Endothelial cell of umbilical vein (primary cell): ENCODE data around the gene HOXC12. TPM values are rescaled to one million over a fixed set of nuclear protein-coding genes. Genes with fewer than 3 reads are reported as not detected.

Source experiments
- BruUV-seq: library from RNA; stranded (reverse); fragments of 400-500 nt; replicated peaks from 2 replicates; lab custom pipeline; 2021; lab: Mats Ljungman, UMichigan
- CTCF ChIA-PET: fragments of 300-600, 350-600 bp; sonication (Branson Sonifier 250); formaldehyde crosslinking; loops from one replicate; lab custom pipeline; 2021; ENCODE audit warnings: antibody characterized with exemption, inconsistent platforms; lab: Charles Lee
- POLR2A ChIA-PET: fragments of 300-600, 350-600 bp; sonication (Branson Sonifier 250); formaldehyde crosslinking; loops from one replicate; lab custom pipeline; 2021; ENCODE audit warnings: antibody characterized with exemption, inconsistent platforms; lab: Charles Lee
- DNase-seq: peaks from one replicate; pipeline ENCODE4 v3.0.0-alpha.2; 2011; ENCODE audit warnings: low read depth, low spot score
- FAIRE-seq: peaks from 2 replicates; lab custom pipeline; 2011; peaks lifted over from hg19 to GRCh38; lab: Jason Lieb, UNC
- H2AFZ ChIP-seq: 2 replicates; pipeline ENCODE4 v1.6.0; 2012; ENCODE audit warnings: low read depth, low read length, control low read depth, inconsistent platforms
- H3K27ac ChIP-seq: 2 replicates; pipeline ENCODE4 v1.5.1; 2011; ENCODE audit warnings: low read depth, mild to moderate bottlenecking, control low read depth, low read length, moderate library complexity; ENCODE audit not compliant: insufficient read depth
- H3K27me3 ChIP-seq, 2 experiments: 2 replicates each; pipeline versions ENCODE4 v1.6.0 to v1.6.1; 2011; ENCODE audit warnings: low read length in 2 of 2, mixed read lengths in 1 of 2; ENCODE audit not compliant: control insufficient read depth in 2 of 2, insufficient read depth in 2 of 2
- H3K36me3 ChIP-seq, 2 experiments: 2 replicates in 1 of 2; 3 replicates in 1 of 2; pipeline ENCODE4 v1.5.1; 2011; ENCODE audit warnings: low read length in 2 of 2, mild to moderate bottlenecking in 1 of 2, moderate library complexity in 1 of 2; ENCODE audit not compliant: control insufficient read depth in 2 of 2, insufficient read depth in 2 of 2; ENCODE audit errors: extremely low read depth in 1 of 2
- H3K4me1 ChIP-seq: 3 replicates; pipeline ENCODE4 v1.5.1; 2011; ENCODE audit warnings: mild to moderate bottlenecking, low read length; ENCODE audit not compliant: control insufficient read depth, insufficient read depth; ENCODE audit errors: extremely low read depth
- H3K4me2 ChIP-seq: 2 replicates; pipeline ENCODE4 v1.6.1; 2011; ENCODE audit warnings: low read length, control low read depth, mixed read lengths; ENCODE audit not compliant: insufficient read depth
- H3K4me3 ChIP-seq, 3 experiments: fragments of 200-600 bp in 1 of 3; sonication (generic), shearing (Covaris generic) in 1 of 3; replicated peaks in 1 of 3; 2 replicates each; pipeline ENCODE4 v1.5.1; 2011 to 2016; ENCODE audit warnings: control low read depth in 3 of 3, low read length in 3 of 3, mild to moderate bottlenecking in 2 of 3, inconsistent platforms in 1 of 3, low read depth in 1 of 3, moderate library complexity in 1 of 3; ENCODE audit not compliant: insufficient read depth in 1 of 3
- H3K79me2 ChIP-seq: 2 replicates; pipeline ENCODE4 v1.6.0; 2012; ENCODE audit warnings: low read length, inconsistent platforms; ENCODE audit not compliant: control insufficient read depth, insufficient read depth
- H3K9ac ChIP-seq: replicated peaks from 2 replicates; pipeline ENCODE3; 2011; ENCODE audit warnings: low read length, control low read depth; ENCODE audit not compliant: insufficient read depth; ENCODE audit errors: extremely low read depth
- H3K9me1 ChIP-seq: replicated peaks from 3 replicates; pipeline ENCODE4 v1.6.0; 2011; ENCODE audit warnings: mild to moderate bottlenecking, low read length; ENCODE audit not compliant: control insufficient read depth, insufficient read depth; ENCODE audit errors: extremely low read depth
- H3K9me3 ChIP-seq: replicated peaks from 2 replicates; pipeline ENCODE4 v1.5.1; 2012; ENCODE audit warnings: low read length, inconsistent platforms; ENCODE audit not compliant: control insufficient read depth, insufficient read depth
- H4K20me1 ChIP-seq: replicated peaks from 2 replicates; pipeline ENCODE3; 2011; ENCODE audit warnings: mild to moderate bottlenecking, low read length; ENCODE audit not compliant: control insufficient read depth, insufficient read depth; ENCODE audit errors: extremely low read depth
- EZH2 ChIP-seq: IDR thresholded peaks from 2 replicates; pipeline ENCODE4 v1.6.1; 2012; ENCODE audit warnings: borderline replicate concordance, low read depth, mild to moderate bottlenecking, moderate library complexity, low read length, inconsistent platforms; ENCODE audit not compliant: severe bottlenecking
- JUN ChIP-seq: IDR thresholded peaks from 2 replicates; pipeline ENCODE4 v1.6.1; 2011; ENCODE audit warnings: borderline replicate concordance, low read depth; ENCODE audit not compliant: insufficient read length, insufficient read depth
- dilution Hi-C: fragments of 300-500 bp; cut with MboI; formaldehyde crosslinking; loops from one replicate; pipeline ENCODE4 v1.15.0; 2019; ENCODE audit warnings: low sequenced_read_pairs; ENCODE audit not compliant: extremely low pct_ligation_motif_present
- intact Hi-C: fragments of 100-400 bp; cut with micrococcal nuclease; formaldehyde crosslinking; loops from one replicate; pipeline ENCODE4 v1.10.0; 2022
- polyA plus RNA-seq, 4 experiments: library from polyadenylated mRNA; depleted of rRNA in 3 of 4; stranded (reverse) in 3 of 4; unstranded in 1 of 4; fragments of >200 nt; gene quantifications; 2 replicates each; pipeline versions ENCODE4 v1.2.1 to v1.2.3, GENCODE V29; 2011 to 2012; ENCODE audit warnings: missing spikeins in 1 of 4
- total RNA-seq: library from RNA; stranded (reverse); gene quantifications from 2 replicates; pipeline ENCODE4 v1.2.3, GENCODE V29; 2021
- TF ChIP-seq, protein P1 (sequence below), 2 donors: IDR thresholded peaks; 1 replicate in 1 of 2; 2 replicates in 1 of 2; pipeline ENCODE4 v1.5.1; 2011; ENCODE audit warnings: low read length in 2 of 2, mild to moderate bottlenecking in 2 of 2, moderate library complexity in 2 of 2, control low read depth in 1 of 2, inconsistent platforms in 1 of 2, low read depth in 1 of 2; ENCODE audit not compliant: insufficient read depth in 1 of 2; ENCODE audit errors: extremely low read depth in 1 of 2

The HOXC12 gene
- total and polyA plus RNA-seq, 2 donors (not counting 3 experiments of a cell fraction or from before 2014, with no cell fraction given): not detected

DNA sequence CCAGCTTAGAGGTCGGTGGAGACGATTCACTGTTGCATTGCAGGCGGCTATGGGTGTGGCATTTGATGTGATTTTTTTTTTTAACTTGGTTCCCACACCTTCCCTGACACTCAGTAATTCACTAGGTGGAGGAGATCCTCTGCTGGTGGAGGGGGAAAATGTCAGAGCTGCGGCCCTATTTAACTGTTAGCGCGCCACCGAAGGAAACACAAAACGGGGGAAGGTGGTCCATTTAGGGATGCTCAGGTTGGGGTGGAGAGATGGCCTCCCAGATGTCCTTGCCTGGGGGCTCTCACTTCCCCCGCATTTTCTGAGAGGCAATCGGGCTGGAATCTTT is 4.3 kb upstream of the HOXC12 start:
- H3K4me3 ChIP-seq: no peak overlapping the region
- H3K79me2 ChIP-seq: no peaks in the 10 kb centered on the region
- H4K20me1 ChIP-seq: no peaks in the 10 kb centered on the region
- ChIA-PET CTCF (interaction anchor here (2.7 kb wide), 1 partner anchor 10 kb away, joined by 9 read pairs; no protein-coding TSS in a partner anchor), POLR2A (no interaction called here)
- no peaks in the 10 kb centered on the region for H3K36me3 ChIP-seq
- H2AFZ ChIP-seq: no peak overlapping the region
- H3K27me3 ChIP-seq: peaks cover 91 to 97% of the 10 kb centered on the region in 2 experiments
- no peaks in the 10 kb centered on the region for H3K4me1 ChIP-seq
- FAIRE-seq (no peak), DNase-seq (no peak)
- H3K4me2 ChIP-seq: no peak overlapping the region
- H3K9me3 ChIP-seq: no peaks in the 10 kb centered on the region
- dilution Hi-C loops: no loop called here
- H3K9ac ChIP-seq: no peak overlapping the region
- TF ChIP-seq, protein P1, sequence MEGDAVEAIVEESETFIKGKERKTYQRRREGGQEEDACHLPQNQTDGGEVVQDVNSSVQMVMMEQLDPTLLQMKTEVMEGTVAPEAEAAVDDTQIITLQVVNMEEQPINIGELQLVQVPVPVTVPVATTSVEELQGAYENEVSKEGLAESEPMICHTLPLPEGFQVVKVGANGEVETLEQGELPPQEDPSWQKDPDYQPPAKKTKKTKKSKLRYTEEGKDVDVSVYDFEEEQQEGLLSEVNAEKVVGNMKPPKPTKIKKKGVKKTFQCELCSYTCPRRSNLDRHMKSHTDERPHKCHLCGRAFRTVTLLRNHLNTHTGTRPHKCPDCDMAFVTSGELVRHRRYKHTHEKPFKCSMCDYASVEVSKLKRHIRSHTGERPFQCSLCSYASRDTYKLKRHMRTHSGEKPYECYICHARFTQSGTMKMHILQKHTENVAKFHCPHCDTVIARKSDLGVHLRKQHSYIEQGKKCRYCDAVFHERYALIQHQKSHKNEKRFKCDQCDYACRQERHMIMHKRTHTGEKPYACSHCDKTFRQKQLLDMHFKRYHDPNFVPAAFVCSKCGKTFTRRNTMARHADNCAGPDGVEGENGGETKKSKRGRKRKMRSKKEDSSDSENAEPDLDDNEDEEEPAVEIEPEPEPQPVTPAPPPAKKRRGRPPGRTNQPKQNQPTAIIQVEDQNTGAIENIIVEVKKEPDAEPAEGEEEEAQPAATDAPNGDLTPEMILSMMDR (IDR thresholded peaks at IDR 0.05; ENCODE audit: extremely low read depth in 1 of 2, insufficient read depth in 1 of 2, low read depth in 1 of 2, low read length in 2 of 2): no peak
- TF ChIP-seq JUN (no peak), EZH2 (no peak)
- BruUV-seq: no TSS peak
- no peak overlapping the region for H3K27ac ChIP-seq
- intact Hi-C loops: no loop called here
- no peaks in the 10 kb centered on the region for H3K9me1 ChIP-seq

DNA sequence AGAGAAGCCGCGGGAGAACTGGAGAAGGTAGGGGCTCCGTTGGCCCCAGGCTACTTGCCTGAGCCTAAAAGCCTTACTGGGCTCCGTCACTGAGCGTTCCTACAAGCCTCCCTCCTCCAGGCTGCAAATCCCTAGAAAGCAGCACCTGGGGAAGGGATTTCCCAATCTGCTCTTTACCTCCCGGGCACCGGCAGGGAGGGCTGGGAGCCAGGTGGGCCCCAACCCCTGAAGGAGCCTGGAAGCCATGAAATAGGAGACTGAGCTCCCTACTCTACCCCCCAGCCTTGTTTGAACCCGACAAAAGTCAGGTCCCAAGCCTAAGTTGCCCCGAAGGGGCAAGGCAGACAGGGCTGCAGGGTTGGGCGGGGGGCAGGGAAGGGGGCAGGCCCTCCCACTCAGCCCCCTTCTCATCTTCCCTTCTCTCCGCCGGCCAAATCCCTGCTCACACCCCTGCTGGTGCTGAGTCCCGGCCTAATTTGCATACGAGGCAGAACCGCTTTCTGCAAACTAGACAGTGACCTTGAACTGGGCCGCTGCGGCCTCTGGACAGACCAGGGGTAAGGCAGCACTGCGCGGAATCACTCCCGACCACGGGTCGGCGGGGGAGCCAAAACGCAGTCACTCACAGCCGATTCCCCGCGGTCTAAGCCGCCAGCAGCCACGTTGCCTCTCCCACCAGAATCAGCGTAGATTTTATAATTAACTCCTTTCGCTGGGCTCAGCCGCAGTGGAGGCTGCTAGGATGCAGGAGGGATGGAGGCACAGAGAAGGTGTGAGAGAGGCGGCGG is 3.7 kb upstream of the HOXC12 start:
- Histone ChIP-seq H3K9ac (no peak overlapping the region), H3K9me3 (no peaks in the 10 kb centered on the region), H3K9me1 (no peaks in the 10 kb centered on the region), H3K36me3 (no peaks in the 10 kb centered on the region), H3K4me1 (no peaks in the 10 kb centered on the region), H3K79me2 (no peaks in the 10 kb centered on the region), H2AFZ (no peak overlapping the region), H3K27me3 (peaks cover 91 to 97% of the 10 kb centered on the region in 2 experiments), H4K20me1 (no peaks in the 10 kb centered on the region), H3K4me3 (no peak overlapping the region), H3K4me2 (no peak overlapping the region), H3K27ac (no peak overlapping the region)
- TF ChIP-seq, protein P1 (IDR thresholded peaks at IDR 0.05; ENCODE audit: extremely low read depth in 1 of 2, insufficient read depth in 1 of 2, low read depth in 1 of 2, low read length in 2 of 2): no peak
- TF ChIP-seq EZH2: peak; percentile 87
- POLR2A ChIA-PET: no interaction called here
- CTCF ChIA-PET: interaction anchor here (1.1 to 2.7 kb wide), 2 partner anchors 10 to 172 kb away, joined by 3 to 9 read pairs; no protein-coding TSS in a partner anchor
- DNase-seq (no peak), FAIRE-seq (no peak)
- BruUV-seq: no TSS peak
- dilution Hi-C loops: no loop called here
- intact Hi-C loops: no loop called here
